Activated CD4-positive, alpha-beta T cell treated with anti-CD3 and anti-CD28 coated beads for 1 hour (primary cell): ENCODE measurements around the gene DAP.

ENCODE experiments used
- DNase-seq: peaks from one replicate; pipeline ENCODE4 v3.0.0-alpha.2; 2020

The DAP gene

DNA sequence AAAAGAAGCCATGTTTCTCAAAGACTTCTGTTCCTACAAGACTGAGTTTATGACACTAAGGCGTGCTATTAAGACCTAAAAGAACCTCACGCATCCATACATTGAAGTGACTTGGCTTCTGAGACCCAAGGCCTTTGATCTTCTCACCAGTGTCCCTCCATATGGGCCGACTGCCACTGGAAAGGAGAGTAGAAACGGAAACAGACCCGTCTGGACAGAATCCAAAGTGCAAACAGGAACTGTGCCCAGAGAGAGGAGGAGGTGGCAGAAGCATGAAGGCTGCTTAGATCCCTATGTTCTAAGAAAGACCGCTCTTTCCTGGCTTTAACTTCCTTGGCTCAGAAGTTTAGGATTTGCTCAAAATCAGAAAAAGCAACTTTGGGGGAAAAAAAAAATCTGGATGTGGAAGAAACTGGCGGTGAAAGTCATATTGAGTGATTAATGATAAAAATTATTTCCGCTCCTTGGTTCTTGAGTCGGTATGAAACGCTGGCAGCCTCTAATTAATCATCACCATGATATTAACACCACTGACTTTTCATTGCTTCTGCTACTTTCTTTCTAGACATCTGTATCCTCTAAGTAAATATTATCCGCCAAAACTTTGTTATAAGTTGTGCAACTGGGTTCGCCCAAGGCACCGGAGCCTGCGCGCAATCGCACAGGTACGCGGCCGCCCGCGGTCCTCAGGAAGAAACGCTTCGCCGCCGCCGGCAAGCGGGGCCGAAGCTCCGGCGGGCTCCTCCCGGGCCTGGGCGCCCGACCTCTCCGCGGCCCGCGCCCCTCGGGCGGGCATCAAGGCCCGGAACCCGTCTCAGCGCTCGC is 726 bp downstream of the DAP start:
- DNase-seq: no peak

DNA sequence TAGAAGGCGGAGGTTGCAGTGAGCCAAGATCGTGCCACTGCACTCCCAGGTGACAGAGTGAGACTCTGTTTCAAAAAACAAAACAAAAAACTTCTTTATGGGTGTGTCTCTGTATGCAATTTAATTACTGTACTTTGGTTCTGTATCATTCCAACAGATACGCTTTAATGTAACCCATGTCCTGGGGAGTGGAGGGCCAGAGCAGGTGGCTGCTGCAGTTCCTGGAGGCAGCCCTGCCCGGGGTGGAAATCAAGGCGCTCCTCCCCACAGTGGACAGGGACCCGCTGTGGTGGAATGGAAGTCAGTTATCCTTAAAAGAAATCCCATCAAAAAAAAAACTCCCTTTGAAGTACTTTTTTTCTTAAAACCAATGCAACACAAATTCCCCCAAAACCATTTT is 1.9 kb downstream of the DAP start:
- no peak for DNase-seq

DNA sequence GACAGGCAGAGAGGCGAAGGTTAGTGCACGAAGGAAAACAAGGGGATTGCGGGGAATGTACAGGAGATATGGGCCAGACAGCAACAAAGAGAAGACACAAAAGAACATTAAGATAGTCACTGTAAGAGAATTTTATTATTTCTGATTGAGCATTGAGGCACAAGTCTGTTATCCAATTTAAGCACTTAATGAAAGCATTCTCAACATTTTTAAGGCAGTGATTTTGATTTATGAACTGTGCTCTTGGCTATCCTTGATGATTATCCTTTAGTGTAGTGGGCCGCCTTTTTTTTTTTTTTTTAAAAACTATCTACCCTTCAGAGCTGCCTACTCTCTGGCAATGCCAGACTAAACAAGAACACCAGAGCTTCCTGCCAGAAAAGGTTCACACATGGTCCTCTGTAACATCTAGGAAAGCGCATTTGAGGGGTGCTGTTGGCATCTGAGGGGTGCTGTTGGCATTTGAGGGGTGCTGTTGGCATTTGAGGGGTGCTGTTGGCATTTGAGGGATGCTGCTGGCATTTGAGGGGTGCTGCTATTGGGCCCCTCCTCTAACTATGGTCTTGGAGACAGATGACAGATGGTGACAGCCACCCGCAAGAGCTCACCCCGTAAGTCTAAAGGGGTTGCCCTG is 3.0 kb downstream of the DAP start:
- no peak for DNase-seq

DNA sequence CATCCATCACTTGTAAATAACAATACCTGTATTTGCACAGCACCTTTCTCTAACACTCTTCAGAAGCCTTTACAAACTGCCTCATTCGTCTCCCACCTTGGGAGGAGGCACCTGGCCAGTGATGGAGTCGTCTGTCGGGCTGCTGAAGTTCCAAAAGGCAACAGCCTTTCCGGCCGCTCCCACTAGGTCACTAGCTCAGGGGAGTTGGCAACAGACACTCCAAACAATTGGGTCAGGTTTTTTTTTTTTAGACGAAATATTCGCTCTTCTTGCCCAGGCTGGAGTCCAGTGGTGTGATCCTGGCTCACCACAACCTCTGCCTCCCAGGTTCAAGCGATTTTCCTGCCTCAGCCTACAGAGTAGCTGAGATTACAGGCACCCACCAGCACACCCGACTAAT is 4.0 kb downstream of the DAP start:
- no peak for DNase-seq

DNA sequence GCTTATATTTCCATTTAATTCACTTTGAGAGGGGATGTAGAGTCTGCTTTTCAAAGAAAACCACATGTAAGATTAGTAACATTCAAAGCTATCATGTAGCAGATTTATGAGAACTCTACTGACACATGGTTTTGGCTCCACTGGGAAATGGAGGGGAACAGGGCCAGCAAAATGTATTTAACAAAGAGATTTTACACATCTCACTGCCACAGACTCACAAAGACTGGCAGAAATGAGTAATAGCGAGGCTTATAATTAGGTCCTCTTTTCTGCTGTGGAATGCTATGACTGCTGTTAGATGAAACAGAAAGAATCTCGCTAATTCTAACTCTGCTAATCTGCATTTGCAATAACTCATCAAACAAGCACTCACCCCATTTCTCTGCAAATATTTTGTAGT is 4.5 kb downstream of the DAP start:
- DNase-seq: no peak

DNA sequence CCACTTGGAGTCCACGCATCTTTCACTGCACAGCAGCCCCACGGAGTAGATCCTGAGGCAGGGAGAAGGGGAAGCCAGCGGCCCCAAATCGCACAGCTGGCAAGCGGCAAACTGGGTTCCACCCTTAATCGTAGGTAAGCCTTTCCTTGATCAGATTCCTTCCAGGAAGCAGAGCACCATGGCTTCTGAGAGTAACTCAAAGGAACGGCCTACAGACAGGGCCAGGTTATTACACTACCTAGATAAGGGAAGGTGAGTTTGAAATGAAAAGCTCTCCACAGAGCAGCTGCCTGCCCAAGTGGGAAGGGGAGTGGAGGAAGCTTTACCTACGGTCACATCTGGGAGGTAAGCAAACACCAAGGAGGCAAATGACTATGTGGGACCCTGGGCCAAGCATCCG is 7.9 kb downstream of the DAP start:
- no peak for DNase-seq

DNA sequence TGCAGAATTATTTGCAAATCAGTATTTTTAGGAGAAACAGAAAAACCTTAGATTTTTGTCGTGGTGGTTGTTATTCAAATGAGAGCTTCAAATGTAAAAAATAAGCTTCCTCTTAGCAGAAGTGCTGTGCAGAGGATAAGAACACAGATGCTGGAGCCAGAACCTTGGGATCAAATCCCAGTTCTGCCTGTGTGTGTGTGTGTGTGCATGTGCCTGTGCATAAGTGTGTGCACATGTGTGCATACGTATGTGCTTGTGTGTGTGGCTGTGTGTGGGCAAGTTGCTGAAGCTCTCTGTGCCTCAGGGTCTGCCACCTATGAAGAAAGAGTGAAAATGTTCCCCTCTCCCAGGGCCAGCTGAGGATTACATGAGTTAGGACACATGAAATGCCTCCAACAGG is 8.6 kb downstream of the DAP start:
- no peak for DNase-seq

DNA sequence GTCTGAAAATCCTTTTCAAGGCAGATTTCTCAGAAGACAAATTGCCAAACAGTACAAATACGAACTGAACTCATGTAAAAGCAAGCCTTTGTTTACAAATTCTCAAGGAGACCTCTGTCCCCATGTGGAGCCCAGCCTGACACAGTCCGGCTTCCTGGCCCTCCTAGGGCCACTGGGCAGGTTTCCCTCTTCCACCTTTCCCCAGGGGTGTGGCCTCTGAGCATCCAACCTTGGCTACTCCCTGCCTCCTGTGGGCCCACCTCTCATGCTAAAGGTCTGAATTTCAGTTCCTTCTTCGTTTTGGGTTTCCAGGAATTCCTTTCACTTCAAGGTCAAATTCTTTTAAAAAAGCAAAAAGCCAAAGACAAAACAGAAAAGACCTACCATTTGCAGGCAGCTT is 10.1 kb downstream of the DAP start:
- no peak for DNase-seq

DNA sequence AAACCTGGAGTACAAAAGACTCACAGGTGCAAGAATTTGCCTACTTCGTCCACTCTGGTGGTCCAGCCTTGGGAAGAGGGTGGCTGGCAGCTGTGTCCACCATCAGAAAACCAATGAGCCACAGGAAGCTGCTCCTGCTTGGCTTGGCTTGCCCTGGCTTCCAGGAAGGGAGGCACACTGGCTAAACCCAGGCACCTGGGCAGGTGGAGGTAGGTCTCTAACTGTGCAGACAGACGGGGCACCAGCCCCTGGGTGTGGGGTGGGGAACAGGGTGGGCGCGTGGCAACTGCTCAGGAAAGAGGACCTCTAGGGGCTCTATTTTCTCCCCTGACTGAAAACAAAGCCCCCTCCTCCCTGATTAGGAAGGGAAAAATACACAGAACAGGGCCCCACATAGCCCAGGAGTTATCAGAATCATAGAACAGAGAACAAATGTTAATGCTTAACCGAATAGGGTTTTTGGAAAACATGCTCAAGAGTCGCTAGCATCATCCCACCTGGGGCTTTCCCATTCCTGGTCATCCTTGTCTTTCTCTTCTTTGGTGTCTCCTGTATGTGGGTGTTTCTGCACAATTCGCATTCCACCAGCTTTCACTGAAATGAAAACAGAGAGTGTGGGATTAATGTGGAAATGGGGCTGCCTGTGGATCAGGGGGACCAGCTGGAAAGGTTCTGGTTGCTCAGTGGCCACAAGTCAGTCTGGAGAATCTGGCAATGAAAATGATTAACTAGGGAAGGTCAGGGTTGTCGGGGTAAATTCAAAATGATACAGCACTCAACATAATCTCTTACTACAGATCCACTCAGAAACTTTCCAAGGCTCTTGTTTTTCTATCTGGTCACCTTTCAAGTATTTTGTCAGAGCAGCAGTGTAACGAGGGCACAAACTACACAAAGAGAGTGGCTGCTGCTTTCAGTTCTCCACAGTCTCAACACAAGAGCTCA is 13.1 kb downstream of the DAP start:
- DNase-seq: no peak

DNA sequence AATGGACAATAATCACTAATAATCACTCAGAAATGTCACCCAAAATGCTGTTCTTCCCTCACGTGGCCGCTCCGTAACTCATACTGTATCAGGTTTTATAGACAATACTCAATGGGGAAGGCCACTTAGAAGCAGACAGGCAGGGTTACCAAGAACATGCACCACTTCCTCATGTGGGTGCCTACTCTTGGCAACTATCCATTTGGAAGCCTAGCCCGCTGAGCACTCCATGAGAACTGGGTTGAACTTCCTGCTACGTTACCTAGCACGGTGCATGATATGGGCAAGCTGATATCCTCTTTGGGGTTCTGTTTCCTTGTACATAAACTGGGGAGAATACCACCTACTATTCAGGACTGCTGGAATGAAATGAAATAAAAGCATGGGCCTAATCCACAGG is 14.3 kb downstream of the DAP start:
- no peak for DNase-seq

DNA sequence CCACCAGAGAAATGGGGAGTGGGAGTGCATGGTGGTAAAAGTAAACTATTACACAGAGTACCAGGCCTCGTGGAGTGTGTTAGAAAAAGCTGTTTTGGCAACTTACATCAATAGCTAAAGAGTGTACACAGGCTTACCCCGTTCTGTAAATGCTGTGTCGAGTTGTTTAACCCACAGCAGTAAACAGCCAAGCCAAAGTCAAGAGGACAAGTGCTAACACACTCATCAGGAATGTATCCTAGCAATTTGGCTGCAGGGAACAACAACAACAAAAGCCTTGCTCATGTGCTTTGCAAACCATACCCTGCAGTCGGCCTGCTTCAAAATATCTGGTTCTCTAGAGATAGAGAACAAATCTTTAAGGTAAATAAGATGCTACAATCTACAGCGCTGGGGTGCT is 15.9 kb downstream of the DAP start:
- DNase-seq: no peak

DNA sequence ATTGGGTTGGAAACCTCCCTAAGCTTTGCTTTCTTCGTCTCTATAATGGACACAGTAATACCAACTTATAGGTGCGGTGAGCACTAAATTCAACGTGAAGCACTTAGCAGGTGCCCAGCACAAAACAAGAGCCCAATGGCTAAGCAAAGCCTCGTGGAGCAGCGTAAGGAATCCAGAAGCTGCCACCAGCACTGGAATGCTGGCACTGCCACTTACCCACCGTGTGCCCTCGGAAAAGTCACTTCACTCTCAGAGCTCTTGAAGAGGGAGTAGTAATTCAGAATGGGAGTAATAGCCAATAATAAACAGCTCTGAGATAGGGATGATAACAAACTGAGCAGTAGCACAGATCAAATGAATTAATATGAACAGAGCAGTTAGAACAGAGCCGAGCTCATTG is 16.4 kb downstream of the DAP start:
- no peak for DNase-seq

DNA sequence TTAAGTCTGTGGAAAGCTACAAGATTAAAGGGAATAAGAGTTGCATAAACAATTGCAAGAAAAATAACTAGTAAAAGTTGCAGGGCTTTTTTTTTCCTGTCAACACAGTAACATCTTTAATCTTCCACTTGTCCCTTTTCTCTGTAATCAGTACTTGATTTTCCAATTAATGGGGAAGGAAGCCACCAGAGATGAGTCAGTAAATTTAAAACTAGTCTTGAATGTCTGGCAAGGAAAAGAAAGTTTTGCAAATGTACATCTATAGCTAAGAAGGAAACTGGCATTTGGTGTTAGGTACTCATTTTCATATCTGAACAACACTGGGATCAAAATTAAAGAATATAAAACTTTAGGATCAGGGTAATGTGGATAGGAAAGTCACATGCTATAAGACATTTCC is 17.1 kb downstream of the DAP start:
- DNase-seq: no peak

DNA sequence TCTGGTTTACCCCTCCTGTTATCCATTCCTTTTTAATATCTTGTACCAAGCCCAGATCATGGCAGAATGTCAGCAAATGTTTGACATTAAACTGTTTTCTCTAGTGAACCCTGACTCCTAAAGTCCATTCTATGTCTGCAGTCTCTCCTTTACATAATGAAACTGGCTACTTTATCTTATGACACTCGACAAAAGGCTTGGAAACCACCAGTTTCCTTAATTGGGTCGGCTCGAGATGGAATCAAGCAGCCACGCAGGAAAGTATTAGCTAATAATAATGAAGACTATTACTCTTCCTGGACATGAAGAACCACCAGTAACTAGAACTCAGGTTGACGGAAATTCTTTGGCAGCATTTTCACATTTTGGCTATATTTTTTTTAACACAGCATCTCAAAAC is 17.5 kb downstream of the DAP start:
- no peak for DNase-seq

DNA sequence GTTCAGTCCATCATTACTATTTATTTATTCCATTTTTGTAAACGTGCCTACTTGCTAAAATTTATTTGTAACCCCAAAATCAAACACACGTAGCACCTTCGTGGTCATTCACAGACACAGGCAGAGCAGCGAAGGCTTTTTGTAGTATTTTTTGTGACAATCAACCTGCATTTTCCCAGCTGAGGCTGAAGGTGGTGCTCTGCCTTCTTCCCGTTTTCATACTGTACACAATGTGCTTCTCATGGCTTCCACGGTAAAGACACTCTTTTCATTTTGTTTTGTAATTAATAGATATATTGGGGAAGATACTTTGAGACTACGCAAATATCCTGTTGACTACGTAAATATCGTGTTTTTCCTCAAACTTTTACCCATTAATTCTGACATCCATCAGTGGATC is 19.4 kb downstream of the DAP start:
- no peak for DNase-seq

DNA sequence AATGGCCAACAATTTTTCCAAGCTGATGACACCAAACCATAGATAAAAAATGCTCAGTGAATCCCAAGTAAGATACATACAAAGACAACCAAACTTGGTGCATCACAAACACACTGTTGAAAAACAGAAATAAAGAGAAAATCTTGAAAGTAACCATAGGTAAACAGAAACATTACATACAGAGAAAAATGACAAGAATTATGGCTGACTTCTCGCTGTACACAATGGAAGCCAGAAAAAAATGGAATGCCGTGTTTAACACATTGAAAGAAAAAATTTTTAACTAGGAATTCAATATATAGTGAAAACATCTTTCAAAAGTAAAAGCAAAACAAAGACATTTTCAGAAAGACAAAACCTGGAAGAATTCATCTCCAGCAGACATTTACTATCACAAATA is 20.6 kb downstream of the DAP start:
- no peak for DNase-seq

DNA sequence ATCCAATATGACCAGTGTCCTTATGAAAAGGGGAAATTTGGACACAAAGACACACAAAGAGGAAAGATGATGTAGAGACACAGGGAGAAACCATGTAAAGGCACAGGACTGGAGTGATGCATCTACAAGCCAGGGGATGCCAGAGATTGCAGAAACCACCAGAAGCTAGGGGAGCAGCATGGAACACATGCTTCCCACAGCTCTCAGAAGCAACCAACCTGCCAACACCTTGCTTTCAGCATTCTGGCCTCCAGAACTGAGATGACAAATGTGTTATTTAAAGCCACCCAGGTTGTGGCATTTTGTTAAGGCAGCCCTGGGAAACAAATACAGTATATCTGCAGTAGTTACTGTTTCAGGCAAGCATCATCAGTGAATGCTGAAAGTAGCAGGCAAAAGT is 23.2 kb downstream of the DAP start:
- DNase-seq: no peak

DNA sequence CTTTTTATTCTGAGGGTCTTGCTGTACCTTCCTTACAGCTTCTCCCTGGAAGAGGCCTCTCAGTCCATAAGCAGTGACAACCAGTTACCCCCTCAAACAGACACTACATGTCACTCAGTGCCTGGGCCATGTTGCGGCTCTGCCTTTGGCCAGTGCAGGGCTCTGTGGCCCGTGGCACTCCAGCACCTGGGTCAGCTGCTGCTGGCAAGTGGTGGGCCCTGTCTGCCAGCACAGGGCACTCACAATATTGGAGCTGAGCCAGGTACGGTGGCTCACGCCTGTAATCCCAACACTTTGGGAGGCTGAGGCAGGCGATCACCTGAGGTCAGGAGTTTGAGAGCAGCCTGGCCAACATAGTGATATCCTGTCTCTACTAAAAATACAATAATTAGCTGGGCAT is 24.2 kb downstream of the DAP start:
- DNase-seq: no peak

DNA sequence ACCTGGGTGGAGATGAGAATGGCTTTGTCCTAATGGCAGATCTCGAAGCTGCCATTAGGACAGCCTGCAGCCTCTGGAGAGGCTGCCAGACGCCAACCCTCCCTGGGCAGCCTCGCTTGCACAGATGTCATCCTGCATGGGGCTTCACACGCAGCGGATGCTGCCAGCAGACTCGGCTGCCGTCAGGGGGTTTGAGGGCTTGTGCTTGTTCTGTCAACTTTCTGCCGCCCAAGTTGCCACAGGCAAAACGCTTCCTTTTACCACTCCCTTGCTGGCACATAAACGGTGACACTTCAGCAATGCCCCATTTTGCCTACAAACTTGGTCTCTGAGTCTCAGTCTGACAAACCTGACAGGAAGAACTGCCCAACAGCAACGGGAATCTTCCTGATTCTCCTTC is 24.7 kb downstream of the DAP start:
- DNase-seq: no peak

DNA sequence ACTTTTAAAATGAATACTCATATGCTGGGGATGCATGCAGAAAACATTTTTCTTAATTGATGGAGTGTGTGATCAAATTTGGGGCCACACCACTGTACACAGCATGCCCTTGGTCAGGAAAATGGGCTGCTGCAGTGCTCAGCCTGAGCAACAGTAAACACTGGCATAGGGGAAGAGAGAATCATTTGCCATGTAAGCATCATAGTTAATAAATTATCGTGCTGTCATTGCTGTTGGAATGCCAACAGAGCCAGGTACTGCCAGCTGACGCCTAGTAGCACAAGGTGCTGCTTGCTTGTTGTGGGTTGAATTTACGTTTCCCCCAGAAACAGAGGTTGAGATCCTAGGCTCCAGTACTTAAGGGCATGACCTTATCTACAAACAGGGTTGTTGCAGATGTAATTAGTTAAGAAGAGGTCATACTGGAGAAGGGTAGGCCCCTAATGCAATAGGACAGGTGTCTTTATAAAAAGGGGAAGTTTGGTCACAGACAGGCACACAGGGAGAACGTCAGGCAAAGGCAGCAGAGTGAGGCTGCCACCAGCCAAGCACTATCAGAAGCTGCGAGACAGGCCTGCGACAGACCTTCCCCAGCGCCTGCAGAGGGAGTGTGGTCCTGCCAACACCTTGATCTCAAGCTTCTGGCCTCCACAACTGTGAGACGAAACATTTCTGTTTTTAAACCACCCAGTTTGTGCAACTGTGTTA is 25.3 kb downstream of the DAP start:
- no peak for DNase-seq

DNA sequence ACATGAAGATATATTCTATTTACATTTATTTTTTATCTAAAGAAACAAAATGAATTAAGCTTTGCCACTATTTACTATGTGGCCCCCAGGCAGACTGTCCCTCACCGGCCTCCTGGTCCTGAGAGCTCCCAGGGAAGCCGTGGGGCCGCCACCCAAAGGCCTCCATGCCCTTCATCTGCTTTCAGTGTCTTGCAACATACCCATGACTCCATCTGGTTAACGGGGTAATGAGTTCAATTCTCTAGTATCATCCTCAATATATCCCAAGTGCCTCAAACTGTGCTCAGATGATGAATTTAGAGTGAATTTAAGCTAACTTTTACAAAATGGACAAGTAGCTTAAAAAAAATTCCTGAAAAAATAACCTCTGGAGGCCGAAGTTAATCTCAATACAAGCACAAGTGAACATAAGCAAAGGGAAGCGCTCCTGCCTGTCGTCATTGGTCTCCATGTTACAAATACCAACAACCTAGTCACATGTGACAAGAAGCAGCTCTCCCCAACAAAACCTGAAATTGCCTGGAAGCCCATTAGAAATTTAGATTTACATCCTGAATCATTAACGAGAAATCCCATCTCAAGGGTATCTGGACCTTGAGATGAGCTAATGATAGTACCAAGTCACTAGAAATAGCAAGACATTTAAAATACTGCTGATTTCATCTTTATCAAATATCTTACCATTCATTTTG is 26.1 kb downstream of the DAP start:
- DNase-seq: no peak

DNA sequence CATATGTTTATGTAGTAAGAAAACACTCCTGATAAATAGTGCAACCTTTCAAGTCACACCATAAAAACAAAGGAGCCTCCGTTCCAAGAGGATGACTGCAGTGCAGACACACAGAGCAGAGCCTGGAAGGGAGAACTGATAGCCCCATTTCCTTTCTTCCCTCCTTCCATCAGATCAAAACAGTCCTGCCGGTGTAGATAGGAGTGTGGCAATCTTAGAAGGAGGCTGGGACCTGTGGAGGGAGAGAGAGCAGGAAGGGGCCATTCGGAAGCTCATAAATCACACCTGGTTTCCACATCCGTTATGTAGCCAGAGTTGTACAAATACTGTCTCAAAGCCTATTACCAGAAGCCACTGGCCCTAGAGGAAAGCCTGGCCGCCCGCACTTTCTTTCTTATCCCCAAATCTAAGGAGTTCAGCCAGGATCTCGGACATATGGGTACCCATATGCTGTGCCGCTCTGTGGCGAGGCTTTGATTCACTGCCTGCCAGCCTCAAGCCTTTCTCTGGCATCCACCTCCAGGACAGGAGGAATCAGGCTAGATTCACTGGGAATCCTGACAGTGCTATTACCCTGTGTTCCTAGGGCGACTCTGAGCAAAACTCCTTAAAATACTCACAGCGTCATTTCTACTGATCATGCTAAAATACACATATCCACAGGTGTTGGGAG is 26.9 kb downstream of the DAP start:
- DNase-seq: no peak
